GM19023 (cell line): ENCODE data around the gene PAPSS1.
A peak's percentile ranks its signal among the peaks of the same experiment; 100 is the strongest.
"Not testable (repeated sequence)": the region's sequence is repeated elsewhere in the genome, so short reads cannot be mapped to it uniquely, and the experiment has no call there.

Source experiments
- ATAC-seq: cut with Tn5 transposase; IDR thresholded peaks from one replicate; pipeline ENCODE4 v1.9.1; 2021; ENCODE audit warnings: mild to moderate bottlenecking, moderate library complexity; ENCODE audit not compliant: unreplicated experiment

Gene PAPSS1

DNA sequence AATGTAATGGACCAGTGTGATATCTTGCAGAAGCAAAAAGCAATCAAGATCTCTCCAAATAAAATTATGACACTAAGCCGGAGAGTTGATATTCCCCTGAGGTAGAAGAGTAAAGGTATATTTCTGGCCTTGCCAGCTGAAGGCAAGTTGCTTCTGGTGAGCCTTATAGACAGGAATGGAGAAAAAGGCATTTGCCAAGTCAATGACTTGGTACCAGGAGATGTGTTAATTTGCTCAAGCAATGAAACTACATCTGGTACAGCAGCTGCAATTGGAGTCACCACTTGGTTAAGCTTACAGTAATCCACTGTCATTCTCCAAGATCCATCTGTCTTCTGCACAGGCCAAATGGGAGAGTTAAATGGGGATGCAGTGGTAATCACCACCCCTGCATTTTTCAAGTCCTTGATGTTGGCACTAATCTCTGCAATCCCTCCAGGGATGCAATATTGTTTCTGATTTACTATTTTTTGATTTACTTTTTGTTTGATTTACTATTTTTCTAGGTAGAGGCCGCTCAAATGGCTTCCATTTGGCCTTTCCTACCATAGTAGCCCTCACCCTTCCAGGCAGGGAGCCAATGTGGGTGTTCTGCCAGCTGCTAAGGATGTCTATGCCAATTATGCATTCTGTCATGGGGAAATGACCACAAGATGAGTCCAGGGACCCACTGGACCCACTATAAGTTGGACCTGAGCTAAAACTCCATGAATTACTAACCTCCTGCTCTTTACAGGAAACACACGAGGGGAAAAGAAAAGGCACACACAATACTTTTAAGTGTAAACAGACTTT lies 6.3 kb upstream of the PAPSS1 start:
- ATAC-seq: not testable (repeated sequence)

DNA sequence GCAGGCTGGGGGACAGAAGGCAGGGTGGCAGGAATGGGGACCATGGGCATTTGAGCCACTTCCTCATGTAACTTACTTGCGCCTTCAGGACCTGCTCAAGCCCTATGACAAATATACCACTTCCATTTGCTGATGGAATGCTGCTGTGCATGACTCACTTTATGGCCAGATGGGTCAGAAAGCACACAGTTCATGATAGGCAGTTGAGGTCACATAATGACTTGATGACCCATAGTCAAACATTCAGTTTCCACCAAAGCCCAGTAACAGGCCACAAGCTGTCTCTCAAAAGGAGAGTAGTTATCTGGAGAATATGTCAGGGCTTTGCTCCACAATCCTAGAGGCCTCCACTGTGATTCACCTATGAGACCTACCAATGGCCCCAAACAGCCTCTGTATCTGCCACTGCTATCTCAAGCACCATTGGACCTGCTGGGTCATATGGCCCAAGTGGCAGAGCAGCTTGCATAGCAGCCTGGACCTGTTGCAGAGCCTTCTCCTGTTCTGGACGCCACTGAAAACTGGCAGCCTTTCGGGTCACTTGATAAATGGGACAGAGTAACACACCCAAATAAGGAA lies 5.3 kb upstream of the PAPSS1 start:
- no peak for ATAC-seq

GRCh38 chr4:107723331-107723730 lies 3.3 kb upstream of the PAPSS1 start:
- ATAC-seq: not testable (repeated sequence)

DNA sequence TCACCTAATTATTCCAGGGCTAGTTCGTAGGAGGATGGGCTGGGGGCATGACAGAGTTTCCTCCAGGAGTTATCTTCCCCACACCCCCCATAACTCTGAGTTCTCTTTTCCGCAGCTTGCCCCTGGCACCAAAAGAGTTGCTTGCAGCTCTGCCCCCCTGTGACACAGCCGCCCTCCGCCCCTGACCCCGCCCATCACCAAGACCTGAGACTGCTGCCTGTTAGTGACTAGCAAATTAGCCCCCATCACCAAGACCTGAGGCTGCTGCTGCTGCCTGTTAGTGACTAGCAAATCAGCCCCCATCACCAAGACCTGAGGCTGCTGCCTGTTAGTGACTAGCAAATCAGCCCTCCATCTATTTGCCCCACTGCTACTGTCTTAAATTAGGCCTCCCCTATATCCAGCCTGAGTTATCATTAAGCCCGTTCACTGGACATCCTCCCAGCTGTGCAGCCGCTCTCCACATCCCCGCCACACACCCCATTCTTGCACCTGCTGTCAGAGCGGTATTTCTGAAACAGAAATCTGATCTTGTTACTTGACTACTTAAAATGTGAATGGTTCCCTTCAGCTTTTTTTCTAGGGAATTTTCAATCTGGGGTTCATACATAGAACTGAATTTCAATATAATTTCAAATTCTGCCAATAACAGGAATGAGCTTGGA lies 1.5 kb upstream of the PAPSS1 start:
- no peak for ATAC-seq

- ATAC-seq: peak; percentile 12
Observed at GRCh38 chr4:107719207-107719921, 670 bp downstream of the PAPSS1 start.

DNA sequence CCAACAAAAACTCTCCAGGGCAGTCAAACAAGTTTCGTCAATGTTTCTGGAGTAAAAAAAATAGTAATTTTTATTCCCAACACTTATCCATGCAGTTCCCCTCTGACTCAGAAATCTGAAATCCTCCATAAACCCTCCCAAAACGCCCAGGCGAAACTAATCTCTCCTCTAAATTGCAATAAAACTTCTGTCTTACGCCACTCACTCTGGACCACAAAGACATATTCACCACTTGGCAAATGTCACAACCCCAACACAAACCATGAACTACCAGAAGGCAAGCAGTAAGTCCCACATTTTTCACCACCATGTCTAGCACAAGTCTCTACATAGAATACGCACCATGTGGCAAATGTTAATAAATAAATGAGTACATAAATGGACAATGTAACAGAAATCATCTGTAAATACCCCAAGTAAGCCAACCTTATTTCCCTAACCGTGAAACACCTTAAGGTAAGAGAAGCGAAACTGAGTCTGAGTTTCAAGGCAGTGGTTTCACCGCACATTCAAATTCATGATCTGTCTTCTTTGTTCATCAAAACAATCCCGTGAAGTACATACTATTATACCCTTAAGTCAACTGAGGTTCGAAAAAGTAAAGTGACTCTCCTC lies 1.6 kb downstream of the PAPSS1 start:
- ATAC-seq: peak; percentile 18

DNA sequence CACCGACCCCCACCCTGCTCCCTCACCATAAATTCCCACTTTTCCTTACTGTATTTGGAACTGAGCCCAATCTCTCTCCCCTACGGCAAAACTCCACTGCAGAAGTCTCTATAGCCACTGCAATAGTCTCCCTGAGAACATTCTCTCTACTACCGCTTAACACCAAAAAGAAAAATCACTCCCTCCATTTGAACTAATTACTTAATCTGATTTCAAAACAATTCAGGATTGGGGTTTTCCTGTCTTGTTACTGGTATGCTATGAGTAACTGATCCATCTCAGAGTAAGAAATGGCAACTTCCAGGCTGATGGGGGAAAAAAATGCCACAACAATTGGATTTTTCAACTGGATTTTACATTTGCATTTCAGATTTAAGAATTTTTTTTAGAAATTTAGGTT lies 5.8 kb downstream of the PAPSS1 start:
- no peak for ATAC-seq

DNA sequence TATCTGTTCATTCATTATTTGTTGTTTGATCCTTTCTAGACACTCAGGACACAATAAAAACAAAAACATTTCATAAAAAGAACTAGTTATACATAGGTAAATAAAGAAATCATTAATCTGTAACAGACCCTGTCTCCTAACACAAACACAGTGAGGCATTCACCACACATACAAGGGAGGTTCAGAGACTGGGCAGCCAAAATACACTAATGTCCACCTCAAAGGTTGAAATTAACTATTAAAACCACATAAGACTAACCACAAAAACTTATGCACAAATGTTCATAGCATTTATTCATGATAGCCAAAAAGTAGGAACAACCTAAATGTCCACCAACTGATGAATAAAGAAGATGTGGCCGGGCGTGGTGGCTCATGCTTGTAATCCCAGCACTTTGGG lies 7.8 kb downstream of the PAPSS1 start:
- ATAC-seq: no peak

- ATAC-seq: no peak
Observed at GRCh38 chr4:107711831-107712230, 8.2 kb downstream of the PAPSS1 start.

- no peak for ATAC-seq
Observed at GRCh38 chr4:107710493-107711459, 9.3 kb downstream of the PAPSS1 start.

DNA sequence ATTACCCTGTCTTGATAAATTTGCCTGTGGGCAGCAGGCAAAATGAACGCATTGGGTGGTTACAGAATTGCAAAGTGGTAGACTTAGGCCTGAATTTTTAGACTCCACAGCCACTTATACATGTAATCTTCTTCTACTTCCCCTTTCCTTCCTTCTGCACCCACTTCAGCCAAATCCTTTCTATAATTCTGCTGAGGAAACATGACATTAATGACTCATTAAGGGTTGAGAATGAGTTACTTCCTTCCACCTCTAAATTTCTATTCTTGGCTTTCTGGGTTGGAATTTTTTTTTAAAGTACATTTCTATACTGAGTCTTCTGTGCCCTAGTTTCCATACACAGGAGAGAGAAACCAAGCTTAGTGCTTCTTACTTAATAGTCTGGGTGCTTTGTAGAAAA lies 10.1 kb downstream of the PAPSS1 start:
- no peak for ATAC-seq

- ATAC-seq: no peak
Observed at GRCh38 chr4:107708225-107708624, 11.8 kb downstream of the PAPSS1 start.

DNA sequence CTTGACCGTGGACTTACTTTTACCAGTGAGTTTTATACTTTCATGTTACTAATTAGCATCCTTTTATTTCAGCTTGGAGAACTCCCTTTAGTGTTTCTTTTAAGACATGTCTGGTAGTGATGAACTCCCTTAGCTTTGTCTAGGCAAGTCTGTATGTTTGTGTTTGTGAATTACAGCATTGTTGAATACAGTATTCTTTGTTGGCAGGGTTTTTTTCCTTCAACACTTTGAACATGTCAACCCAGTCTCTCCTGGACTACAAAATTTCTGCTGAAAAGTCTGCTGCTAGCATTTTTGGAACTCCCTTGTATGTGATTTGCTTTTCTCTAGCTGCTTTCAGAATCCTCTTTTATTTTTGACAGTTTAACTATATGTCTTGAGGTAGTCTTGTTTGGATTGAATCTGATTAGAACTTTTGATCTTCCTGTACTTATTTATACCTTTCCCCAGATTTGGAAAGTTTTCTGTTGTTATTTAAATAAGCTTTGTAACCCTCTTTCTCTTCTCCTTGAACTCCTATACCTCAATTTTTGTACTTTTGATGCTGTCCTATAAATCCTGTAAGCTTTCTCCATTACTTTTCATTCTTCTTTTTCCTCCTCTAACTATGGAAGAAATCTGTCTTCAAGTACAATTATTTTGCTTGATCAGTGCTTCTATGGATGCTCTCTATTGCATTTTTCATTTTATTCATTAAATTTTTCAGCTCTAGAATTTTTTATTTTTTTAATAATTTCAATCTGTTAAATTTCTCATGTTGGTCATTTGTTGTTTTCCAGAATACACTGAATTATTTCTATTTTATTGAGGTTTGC lies 14.1 kb downstream of the PAPSS1 start:
- no peak for ATAC-seq

GRCh38 chr4:107701565-107701964 lies 18.5 kb downstream of the PAPSS1 start:
- ATAC-seq: no peak

- ATAC-seq: no peak
Observed at GRCh38 chr4:107699466-107700206, 20.4 kb downstream of the PAPSS1 start.

GRCh38 chr4:107696187-107696586 lies 23.8 kb downstream of the PAPSS1 start:
- ATAC-seq: not testable (repeated sequence)

DNA sequence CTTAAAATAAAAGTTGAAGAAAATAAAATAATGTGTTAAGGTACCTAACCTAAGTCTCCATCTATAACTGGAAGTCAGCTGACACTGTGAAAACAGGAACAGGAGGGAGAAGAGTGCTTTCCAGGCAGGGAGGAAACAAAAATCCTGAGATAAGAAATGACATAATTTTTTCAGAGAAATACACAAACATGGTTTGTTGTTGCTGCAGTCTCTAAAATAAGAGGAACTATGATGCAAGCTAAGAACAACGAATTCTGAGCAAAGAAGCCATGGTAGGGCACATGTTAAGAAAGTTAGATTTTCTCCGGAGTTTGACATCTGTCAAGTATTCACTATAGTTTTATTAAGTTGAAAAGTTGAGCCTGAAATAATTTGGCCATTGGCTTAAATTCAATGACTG lies 26.9 kb downstream of the PAPSS1 start:
- ATAC-seq: no peak

DNA sequence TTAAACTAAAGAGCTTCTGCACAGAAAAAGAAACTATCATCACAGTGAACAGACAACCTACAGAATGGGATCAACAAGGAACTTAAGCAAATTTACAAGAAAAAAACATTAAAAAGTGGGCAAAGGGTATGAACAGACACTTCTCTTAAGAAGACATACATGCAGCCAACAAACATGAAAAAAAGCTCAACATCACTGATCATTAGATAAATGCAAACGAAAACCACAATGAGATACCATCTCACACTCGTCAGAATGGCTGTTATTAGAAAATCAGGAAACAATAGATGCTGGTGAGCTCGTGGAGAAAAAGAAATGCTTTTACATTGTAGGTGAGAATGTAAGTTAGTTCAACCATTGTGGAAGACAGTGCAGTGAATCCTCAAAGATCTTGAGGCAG lies 27.8 kb downstream of the PAPSS1 start:
- ATAC-seq: no peak
